Nucleus accumbens (tissue), 56 donors: ENCODE results near the gene CDKL4.
"Not testable (repeated sequence)": the region's sequence is repeated elsewhere in the genome, so short reads cannot be mapped to it uniquely, and the experiment has no call there.

Experiments used
- DNase-seq, 56 donors: peaks; one replicate each; lab custom pipeline; 2025; lab: John Stamatoyannopoulos, UW

CDKL4 gene

GRCh38 chr2:39181297-39181696, 62.5 kb downstream of the CDKL4 start:
- no peak for DNase-seq

GRCh38 chr2:39179974-39180960, 63.5 kb downstream of the CDKL4 start:
- no peak for DNase-seq

GRCh38 chr2:39178756-39179155, 65.0 kb downstream of the CDKL4 start:
- DNase-seq = no peak

GRCh38 chr2:39176997-39177396, 66.8 kb downstream of the CDKL4 start:
- DNase-seq = no peak

GRCh38 chr2:39175026-39175812, 68.6 kb downstream of the CDKL4 start:
- no peak for DNase-seq

- DNase-seq = no peak
These were observed 69.7 kb downstream of the CDKL4 start for GRCh38 chr2:39174022-39174421.

GRCh38 chr2:39172047-39172706, 71.6 kb downstream of the CDKL4 start:
- not testable (repeated sequence) for DNase-seq

- DNase-seq = no peak
These were observed 72.1 kb downstream of the CDKL4 start for GRCh38 chr2:39171621-39172020.

GRCh38 chr2:39164089-39164488, 79.7 kb downstream of the CDKL4 start:
- DNase-seq = no peak

GRCh38 chr2:39160982-39161381, 82.8 kb downstream of the CDKL4 start:
- DNase-seq = no peak

GRCh38 chr2:39159283-39159682, 84.5 kb downstream of the CDKL4 start:
- DNase-seq = no peak

GRCh38 chr2:39158351-39158750, 85.4 kb downstream of the CDKL4 start:
- DNase-seq = no peak

GRCh38 chr2:39156846-39157245, 86.9 kb downstream of the CDKL4 start:
- no peak for DNase-seq

GRCh38 chr2:39156107-39156506, 87.7 kb downstream of the CDKL4 start:
- DNase-seq = no peak

- DNase-seq = not testable (repeated sequence)
These were observed 88.2 kb downstream of the CDKL4 start for GRCh38 chr2:39155573-39155972.

- DNase-seq = no peak
These were observed 88.8 kb downstream of the CDKL4 start for GRCh38 chr2:39154944-39155343.

GRCh38 chr2:39153312-39153711, 90.5 kb downstream of the CDKL4 start:
- no peak for DNase-seq

GRCh38 chr2:39152504-39152903, 91.3 kb downstream of the CDKL4 start:
- no peak for DNase-seq

- DNase-seq = no peak
These were observed 92.8 kb downstream of the CDKL4 start for GRCh38 chr2:39150890-39151497.

- DNase-seq = no peak
These were observed 93.6 kb downstream of the CDKL4 start for GRCh38 chr2:39150102-39150562.
